HG02610 (cell line): ENCODE results near the gene PLCD3.
A peak's percentile ranks its signal among the peaks of the same experiment; 100 is the strongest.

Experiments
- ATAC-seq: cut with Tn5 transposase; IDR thresholded peaks from one replicate; pipeline ENCODE4 v1.9.1; 2021; ENCODE audit warnings: mild to moderate bottlenecking, moderate library complexity; ENCODE audit not compliant: unreplicated experiment

Gene PLCD3, protein sequence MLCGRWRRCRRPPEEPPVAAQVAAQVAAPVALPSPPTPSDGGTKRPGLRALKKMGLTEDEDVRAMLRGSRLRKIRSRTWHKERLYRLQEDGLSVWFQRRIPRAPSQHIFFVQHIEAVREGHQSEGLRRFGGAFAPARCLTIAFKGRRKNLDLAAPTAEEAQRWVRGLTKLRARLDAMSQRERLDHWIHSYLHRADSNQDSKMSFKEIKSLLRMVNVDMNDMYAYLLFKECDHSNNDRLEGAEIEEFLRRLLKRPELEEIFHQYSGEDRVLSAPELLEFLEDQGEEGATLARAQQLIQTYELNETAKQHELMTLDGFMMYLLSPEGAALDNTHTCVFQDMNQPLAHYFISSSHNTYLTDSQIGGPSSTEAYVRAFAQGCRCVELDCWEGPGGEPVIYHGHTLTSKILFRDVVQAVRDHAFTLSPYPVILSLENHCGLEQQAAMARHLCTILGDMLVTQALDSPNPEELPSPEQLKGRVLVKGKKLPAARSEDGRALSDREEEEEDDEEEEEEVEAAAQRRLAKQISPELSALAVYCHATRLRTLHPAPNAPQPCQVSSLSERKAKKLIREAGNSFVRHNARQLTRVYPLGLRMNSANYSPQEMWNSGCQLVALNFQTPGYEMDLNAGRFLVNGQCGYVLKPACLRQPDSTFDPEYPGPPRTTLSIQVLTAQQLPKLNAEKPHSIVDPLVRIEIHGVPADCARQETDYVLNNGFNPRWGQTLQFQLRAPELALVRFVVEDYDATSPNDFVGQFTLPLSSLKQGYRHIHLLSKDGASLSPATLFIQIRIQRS

DNA sequence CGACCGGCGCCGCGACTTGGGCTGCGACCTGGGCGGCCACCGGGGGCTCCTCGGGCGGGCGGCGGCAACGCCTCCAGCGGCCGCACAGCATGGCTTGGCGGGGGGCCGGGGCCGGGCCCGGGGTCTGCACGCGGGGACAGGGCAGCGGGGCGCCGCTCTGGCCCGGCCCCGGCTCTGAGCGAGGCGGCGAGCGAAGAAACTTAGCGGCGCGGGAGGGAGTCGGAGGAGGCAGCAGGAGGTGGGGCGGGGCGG lies at the start of gene PLCD3:
Gene PLCD3, minus strand, starts transcription at position 196 of the 252 bp plus-strand sequence. Its CDS starts 105 bp downstream, at position 91.
- no peak for ATAC-seq

GRCh38 chr17:45177563-45177962 lies 45.2 kb upstream of the PLCD3 start:
- ATAC-seq = no peak

- no peak for ATAC-seq
These were observed 43.4 kb upstream of the PLCD3 start for GRCh38 chr17:45175759-45176115.

GRCh38 chr17:45172541-45173286 lies 40.4 kb upstream of the PLCD3 start:
- no peak for ATAC-seq

DNA sequence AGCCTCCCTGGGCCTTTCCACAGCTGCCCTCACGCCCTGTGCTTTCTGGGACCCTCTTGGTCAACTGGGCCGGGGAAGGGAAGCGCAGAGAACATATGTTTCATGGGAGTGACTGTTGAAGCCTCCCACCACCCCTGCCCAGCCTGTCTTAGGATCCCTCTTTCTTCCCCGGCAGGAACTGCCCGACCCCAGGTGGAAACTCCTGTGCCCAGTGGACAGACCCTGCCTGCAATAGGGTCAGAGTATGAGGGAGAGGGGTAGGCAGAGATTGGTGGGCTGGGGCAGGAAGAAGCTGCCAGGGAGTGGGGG lies 39.9 kb upstream of the PLCD3 start:
- no peak for ATAC-seq

DNA sequence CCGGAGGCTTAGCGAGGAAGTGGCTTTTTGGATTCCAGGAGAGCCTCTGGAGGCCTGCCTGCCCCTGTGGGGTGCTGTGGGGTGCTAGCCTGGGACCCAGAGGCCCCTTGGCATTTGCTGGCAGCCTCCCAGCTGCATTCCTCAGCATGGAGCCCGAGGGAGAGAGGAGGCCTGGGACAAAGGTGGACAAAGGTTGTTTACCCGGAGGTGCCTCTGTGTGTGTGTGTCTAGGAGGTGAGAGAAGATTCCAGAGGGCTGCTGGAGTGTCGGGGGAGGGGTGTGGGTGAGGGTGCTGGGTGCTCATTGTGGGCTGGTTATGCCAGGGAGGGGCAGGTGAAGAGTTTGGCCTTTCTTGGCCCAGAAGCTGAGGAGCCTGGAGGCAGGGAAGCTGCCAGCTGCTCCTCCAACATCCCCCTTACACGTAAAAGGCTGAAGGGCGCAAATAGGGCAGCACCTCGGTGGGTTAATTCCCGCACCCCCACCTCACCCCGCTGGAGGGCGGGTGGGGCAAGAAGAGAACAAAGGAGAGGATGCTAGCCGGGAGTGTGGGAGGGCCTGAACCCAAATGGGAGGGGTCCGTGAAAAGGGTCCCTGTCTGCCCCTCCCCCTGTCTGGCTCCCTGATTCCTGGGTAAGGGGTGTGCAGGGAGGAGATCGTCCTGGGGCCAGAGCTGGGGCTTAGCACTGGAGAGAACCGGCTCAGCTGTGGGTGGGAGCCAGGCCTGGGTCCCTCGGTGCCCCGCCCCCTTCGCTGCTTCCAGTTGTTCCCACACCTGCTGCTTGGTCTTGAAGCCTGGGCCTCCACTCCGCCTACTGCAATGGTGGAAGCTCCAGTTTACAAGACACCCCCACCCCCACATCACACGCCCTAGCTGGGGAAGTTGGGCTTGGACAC lies 39.3 kb upstream of the PLCD3 start:
- ATAC-seq = no peak

GRCh38 chr17:45170931-45171337 lies 38.6 kb upstream of the PLCD3 start:
- no peak for ATAC-seq

DNA sequence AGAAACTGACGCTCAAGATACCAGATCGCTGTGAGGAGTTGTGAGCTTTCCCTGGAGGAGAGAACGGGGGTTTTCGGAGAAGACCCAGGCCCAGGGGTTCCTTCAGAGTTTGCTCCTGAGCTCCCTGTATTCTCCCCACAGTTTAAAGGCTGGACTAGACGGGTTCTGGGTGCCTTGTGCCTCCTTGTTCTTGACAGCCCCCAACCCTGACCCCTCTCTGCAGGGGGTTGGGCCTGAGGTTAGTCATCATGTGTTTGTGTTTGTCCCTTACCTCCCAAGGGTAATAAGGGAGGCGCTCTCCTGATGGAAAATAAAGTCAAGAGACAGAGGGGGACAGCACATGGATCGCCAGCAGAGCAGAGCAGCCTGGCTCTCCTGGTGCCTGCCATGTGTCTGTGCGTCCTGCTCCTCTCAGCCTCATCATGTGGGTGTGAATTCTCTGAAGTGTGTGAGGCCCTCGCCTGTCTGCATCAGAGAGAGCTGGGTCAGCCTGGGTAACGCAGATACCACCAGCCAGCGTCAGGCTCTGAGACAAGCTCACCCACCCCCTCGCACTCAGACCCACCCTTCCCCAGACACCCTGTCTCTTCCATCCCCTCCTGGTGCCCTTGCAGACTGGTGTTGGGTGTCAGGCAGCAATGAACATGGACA lies 38.1 kb upstream of the PLCD3 start:
- no peak for ATAC-seq

DNA sequence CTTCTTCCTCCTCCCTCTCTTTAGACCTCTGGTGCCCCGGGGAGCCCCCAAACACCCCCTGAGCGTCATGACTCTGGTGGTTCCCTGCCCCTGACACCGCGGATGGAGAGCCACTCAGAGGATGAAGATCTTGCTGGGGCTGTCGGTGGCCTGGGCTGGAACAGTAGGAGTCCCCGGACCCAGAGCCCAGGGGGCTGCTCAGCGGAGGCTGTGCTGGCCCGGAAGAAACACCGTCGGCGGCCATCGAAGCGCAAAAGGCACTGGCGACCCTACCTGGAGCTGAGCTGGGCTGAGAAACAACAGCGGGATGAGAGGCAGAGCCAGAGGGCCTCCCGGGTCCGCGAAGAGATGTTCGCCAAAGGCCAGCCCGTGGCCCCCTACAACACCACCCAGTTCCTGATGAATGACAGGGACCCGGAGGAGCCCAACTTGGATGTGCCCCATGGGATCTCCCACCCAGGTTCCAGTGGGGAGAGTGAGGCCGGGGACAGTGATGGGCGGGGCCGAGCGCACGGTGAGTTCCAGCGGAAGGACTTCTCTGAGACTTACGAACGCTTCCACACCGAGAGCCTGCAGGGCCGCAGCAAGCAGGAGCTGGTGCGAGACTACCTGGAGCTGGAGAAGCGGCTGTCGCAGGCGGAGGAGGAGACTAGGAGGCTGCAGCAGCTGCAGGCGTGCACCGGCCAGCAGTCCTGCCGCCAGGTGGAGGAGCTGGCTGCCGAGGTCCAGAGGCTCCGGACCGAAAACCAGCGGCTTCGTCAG lies 36.9 kb upstream of the PLCD3 start:
- ATAC-seq = no peak

DNA sequence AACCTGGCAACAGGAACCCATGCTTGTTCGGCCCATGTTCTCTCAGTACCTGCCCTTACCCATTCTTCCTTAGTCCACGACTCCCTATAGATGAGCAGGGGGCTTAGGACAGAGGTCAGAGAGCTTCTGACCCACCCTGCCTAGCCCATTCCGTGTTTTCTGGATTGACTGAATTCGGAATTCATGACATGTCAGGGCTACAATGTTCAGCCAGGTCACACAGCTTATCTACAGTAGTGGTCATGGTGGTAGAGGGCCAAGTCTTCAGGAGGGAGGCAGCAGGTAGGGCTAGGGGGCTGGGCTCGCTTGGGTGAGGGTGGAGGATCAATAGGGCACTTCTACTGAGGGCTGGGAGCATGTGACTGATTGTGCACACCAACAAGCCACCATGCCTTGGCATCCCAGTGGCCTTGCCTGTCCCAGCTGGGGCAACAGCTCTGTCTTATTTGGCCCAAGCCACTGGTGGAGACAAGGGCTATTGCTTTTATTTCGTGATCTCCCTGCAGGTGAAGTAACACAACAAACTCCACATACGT lies 32.5 kb upstream of the PLCD3 start:
- ATAC-seq = no peak

- ATAC-seq = no peak
These were observed 29.8 kb upstream of the PLCD3 start for GRCh38 chr17:45162025-45162687.

DNA sequence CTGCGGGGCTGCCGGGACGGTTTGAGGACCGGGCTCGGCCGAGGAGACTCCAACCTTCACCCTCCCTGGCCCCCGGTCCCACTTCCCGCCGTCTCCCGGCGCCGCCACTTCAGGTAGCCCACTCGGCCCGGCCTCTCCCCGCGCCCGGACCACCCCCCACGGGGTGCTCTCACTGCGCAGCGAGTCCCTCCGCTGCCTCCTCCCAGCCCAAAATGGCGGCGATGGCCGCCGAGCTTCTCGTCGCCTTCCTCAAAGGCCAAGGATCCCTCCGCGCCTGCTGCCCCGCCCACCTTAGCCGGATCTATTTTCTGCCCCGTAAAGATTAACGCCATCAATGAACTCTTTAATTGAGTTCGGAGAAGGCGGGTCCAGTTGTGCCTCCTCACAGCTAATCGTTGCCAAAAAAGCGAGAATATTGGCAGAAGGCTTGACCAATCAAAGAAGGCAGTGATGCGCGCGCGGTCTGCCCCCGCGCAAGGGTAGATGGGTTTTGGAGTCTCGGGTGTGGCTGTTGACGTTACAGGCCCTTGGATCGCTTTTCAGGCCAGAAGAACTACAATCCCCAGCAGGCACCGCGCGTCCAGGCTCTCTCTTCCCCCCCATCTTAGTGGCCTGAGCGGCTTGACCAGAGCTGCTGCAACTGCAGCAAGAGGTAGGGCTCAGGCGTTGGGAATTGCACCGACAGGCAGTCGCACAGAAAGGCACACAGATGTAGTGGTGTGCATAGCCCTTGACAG lies 29.1 kb upstream of the PLCD3 start, which contains the start of gene HEXIM2:
Gene HEXIM2, plus strand, starts transcription at position 588 of the 737 bp plus-strand sequence. CDS start 919 bp downstream, outside the sequence.
- ATAC-seq = peak; percentile 87

GRCh38 chr17:45160447-45161287 lies 28.4 kb upstream of the PLCD3 start:
- ATAC-seq = peak; percentile 14

DNA sequence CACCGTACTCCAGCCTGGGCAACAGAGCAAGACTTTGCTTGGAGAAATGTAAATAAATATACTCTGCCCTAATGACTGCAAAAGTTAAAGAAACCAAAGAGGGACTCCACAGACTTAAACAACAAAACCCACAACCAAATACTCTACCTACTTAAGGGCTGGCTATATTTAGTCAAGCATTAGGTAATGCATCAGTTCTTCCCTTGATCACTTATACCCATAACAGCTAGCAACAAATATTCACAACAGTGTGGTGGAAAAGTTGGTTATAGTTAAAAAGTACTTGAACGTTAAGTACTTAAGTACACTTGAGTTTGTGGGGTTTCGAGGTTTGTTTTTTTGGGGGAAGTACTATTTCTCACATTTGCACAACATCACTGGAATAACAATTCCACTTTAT lies 23.9 kb upstream of the PLCD3 start:
- ATAC-seq = no peak

DNA sequence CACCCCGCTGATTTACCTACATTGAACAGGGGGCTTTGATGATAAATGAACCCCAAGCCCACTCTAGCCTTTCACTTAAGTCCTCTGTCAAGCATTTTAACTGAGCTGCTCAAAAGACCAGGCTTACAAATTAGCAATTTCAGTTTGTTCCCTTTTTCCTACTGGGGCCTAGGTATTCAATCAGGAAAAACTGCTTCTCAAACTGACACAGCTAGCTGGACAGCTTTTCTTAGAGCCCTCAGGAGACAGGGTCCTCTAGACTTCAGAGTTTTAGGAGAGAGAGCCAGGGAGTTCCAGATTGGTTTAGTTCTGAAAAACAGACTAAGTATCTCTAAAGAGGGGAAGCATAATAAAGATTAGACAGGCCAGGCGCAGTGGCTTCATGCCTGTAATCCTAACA lies 23.2 kb upstream of the PLCD3 start:
- no peak for ATAC-seq

GRCh38 chr17:45155029-45155428 lies 22.7 kb upstream of the PLCD3 start:
- no peak for ATAC-seq
